ENCODE measurements around the gene WWP2.
A peak's percentile ranks its signal among the peaks of the same experiment; 100 is the strongest.

WWP2 gene

GRCh38 chr16:69930117-69930776, 168.1 kb downstream of the WWP2 start (continued):
- TF ChIP-seq ZNF19 (tag by site-specific recombination; IDR thresholded peaks at IDR 0.05; ENCODE audit: low read depth) (no peak), ZNF521 (tag by site-specific recombination; IDR thresholded peaks at IDR 0.05) (no peak), ZNF2 (tag by site-specific recombination; IDR thresholded peaks at IDR 0.05) (no peak), HOXC10 (CRISPR knock-in tag; IDR thresholded peaks at IDR 0.05) (no peak), ZNF785 (tag by site-specific recombination; IDR thresholded peaks at IDR 0.05) (no peak), ZNF600 (tag by site-specific recombination; IDR thresholded peaks at IDR 0.05) (peak; percentile 62), SP7 (tag by site-specific recombination; IDR thresholded peaks at IDR 0.05) (no peak), ZNF624 (tag by site-specific recombination; IDR thresholded peaks at IDR 0.05) (no peak), ZNF366 (tag by site-specific recombination; conservative IDR thresholded peaks at IDR 0.05) (no peak), ZNF518A (tag by site-specific recombination; conservative IDR thresholded peaks at IDR 0.05; ENCODE audit: low read depth) (no peak), ZNF776 (tag by site-specific recombination; IDR thresholded peaks at IDR 0.05; ENCODE audit: borderline replicate concordance) (no peak), YY2 (tag by site-specific recombination; IDR thresholded peaks at IDR 0.05) (no peak)
- TF ChIP-seq, protein P1, sequence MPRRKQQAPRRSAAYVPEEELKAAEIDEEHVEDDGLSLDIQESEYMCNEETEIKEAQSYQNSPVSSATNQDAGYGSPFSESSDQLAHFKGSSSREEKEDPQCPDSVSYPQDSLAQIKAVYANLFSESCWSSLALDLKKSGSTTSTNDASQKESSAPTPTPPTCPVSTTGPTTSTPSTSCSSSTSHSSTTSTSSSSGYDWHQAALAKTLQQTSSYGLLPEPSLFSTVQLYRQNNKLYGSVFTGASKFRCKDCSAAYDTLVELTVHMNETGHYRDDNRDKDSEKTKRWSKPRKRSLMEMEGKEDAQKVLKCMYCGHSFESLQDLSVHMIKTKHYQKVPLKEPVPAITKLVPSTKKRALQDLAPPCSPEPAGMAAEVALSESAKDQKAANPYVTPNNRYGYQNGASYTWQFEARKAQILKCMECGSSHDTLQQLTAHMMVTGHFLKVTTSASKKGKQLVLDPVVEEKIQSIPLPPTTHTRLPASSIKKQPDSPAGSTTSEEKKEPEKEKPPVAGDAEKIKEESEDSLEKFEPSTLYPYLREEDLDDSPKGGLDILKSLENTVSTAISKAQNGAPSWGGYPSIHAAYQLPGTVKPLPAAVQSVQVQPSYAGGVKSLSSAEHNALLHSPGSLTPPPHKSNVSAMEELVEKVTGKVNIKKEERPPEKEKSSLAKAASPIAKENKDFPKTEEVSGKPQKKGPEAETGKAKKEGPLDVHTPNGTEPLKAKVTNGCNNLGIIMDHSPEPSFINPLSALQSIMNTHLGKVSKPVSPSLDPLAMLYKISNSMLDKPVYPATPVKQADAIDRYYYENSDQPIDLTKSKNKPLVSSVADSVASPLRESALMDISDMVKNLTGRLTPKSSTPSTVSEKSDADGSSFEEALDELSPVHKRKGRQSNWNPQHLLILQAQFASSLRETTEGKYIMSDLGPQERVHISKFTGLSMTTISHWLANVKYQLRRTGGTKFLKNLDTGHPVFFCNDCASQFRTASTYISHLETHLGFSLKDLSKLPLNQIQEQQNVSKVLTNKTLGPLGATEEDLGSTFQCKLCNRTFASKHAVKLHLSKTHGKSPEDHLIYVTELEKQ (tag by site-specific recombination; IDR thresholded peaks at IDR 0.05; ENCODE audit: borderline replicate concordance) = no peak
- TF ChIP-seq, protein P2, sequence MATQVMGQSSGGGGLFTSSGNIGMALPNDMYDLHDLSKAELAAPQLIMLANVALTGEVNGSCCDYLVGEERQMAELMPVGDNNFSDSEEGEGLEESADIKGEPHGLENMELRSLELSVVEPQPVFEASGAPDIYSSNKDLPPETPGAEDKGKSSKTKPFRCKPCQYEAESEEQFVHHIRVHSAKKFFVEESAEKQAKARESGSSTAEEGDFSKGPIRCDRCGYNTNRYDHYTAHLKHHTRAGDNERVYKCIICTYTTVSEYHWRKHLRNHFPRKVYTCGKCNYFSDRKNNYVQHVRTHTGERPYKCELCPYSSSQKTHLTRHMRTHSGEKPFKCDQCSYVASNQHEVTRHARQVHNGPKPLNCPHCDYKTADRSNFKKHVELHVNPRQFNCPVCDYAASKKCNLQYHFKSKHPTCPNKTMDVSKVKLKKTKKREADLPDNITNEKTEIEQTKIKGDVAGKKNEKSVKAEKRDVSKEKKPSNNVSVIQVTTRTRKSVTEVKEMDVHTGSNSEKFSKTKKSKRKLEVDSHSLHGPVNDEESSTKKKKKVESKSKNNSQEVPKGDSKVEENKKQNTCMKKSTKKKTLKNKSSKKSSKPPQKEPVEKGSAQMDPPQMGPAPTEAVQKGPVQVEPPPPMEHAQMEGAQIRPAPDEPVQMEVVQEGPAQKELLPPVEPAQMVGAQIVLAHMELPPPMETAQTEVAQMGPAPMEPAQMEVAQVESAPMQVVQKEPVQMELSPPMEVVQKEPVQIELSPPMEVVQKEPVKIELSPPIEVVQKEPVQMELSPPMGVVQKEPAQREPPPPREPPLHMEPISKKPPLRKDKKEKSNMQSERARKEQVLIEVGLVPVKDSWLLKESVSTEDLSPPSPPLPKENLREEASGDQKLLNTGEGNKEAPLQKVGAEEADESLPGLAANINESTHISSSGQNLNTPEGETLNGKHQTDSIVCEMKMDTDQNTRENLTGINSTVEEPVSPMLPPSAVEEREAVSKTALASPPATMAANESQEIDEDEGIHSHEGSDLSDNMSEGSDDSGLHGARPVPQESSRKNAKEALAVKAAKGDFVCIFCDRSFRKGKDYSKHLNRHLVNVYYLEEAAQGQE (tag by site-specific recombination; IDR thresholded peaks at IDR 0.05) = no peak

DNA sequence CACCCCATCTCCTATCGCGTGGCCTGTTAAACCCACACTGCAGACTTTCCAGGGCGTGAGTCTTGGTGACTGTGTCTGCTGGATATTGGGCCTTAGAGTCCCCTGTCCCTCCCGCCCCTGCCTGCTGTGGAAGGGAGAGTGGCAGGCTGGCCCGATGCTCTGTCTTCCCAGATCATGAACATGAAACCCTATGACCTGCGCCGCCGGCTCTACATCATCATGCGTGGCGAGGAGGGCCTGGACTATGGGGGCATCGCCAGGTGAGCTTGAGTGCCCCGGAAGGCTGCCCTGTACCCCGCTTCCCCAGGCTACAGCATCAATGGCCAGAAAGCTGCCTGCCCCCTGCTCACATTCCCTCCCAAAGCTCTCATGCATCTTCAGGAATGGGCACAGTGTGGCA, 169.5 kb downstream of the WWP2 start:
- no peak overlapping the region for H3K27ac ChIP-seq (ENCODE audit: extremely low read depth, low read depth, low read length)
- peaks cover 0 to 57% of the 10 kb centered on the region in 2 experiments; a peak in 1 of 3 replicates for H3K36me3 ChIP-seq (ENCODE audit: control insufficient read depth in 2 of 2, insufficient read depth in 1 of 2, low read length in 2 of 2)
- CTCF ChIA-PET = interaction anchor here (3.6 kb wide), 1 partner anchor 135 kb away, joined by 81 read pairs; no protein-coding TSS in a partner anchor
- POLR2A ChIA-PET = no interaction called here
- TF ChIP-seq, protein P3, sequence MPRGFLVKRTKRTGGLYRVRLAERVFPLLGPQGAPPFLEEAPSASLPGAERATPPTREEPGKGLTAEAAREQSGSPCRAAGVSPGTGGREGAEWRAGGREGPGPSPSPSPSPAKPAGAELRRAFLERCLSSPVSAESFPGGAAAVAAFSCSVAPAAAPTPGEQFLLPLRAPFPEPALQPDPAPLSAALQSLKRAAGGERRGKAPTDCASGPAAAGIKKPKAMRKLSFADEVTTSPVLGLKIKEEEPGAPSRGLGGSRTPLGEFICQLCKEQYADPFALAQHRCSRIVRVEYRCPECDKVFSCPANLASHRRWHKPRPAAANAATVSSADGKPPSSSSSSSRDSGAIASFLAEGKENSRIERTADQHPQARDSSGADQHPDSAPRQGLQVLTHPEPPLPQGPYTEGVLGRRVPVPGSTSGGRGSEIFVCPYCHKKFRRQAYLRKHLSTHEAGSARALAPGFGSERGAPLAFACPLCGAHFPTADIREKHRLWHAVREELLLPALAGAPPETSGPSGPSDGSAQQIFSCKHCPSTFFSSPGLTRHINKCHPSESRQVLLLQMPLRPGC (tag by site-specific recombination; IDR thresholded peaks at IDR 0.05) = no peak
- TF ChIP-seq HOXD13 (CRISPR knock-in tag; IDR thresholded peaks at IDR 0.05; ENCODE audit: borderline replicate concordance) (no peak), ZNF274 (IDR thresholded peaks at IDR 0.05; ENCODE audit: low read length) (no peak), ZNF274 (tag by site-specific recombination; IDR thresholded peaks at IDR 0.05; ENCODE audit: borderline replicate concordance) (no peak), ZNF292 (tag by site-specific recombination; IDR thresholded peaks at IDR 0.05; ENCODE audit: borderline replicate concordance, low read depth) (no peak), ZNF19 (tag by site-specific recombination; IDR thresholded peaks at IDR 0.05; ENCODE audit: low read depth) (no peak)
- H3K4me3 ChIP-seq (ENCODE audit: low read depth, low read length) = no peak overlapping the region
- no peaks in the 10 kb centered on the region for H3K9me3 ChIP-seq (ENCODE audit: control insufficient read depth, insufficient read depth, low read depth, low read length)
- no peaks in the 10 kb centered on the region for H3K4me1 ChIP-seq (ENCODE audit: control insufficient read depth, insufficient read depth, low read length)

Data from HEK293 (cell line).